HEK293 (cell line): ENCODE data around the gene CELF6.

Source experiments
- CTCF ChIA-PET: fragments of 350-600 bp; formaldehyde crosslinking; extraction: SDS; loops from one replicate; lab custom pipeline; 2021; ENCODE audit warnings: antibody characterized with exemption; lab: Yijun Ruan, JAX
- POLR2A ChIA-PET: fragments of 300-600 bp; formaldehyde crosslinking; extraction: SDS; loops from one replicate; lab custom pipeline; 2020; ENCODE audit warnings: antibody characterized with exemption, inconsistent platforms; lab: Yijun Ruan, JAX
- H3K27ac ChIP-seq: fragments of 200-500 bp; sonication (Bioruptor generic); 2 replicates; pipeline ENCODE4 v1.5.1; 2014; ENCODE audit warnings: low read depth, low read length, control low read depth, inconsistent platforms; ENCODE audit errors: extremely low read depth
- H3K36me3 ChIP-seq, 2 experiments: fragments of 200-500 bp in 1 of 2; sonication (Bioruptor generic) in 1 of 2; 1 replicate in 1 of 2; 2 replicates in 1 of 2; pipeline ENCODE4 v1.5.1; 2014 to 2017; ENCODE audit warnings: inconsistent platforms in 2 of 2, low read length in 2 of 2; ENCODE audit not compliant: control insufficient read depth in 2 of 2, insufficient read depth in 1 of 2
- H3K4me1 ChIP-seq: fragments of 200-500 bp; sonication (Bioruptor generic); 2 replicates; pipeline ENCODE4 v1.5.1; 2014; ENCODE audit warnings: mild to moderate bottlenecking, low read length, inconsistent platforms; ENCODE audit not compliant: control insufficient read depth, insufficient read depth
- H3K4me3 ChIP-seq: 2 replicates; pipeline ENCODE4 v1.5.1; 2011; ENCODE audit warnings: low read depth, mild to moderate bottlenecking, control low read depth, low read length, moderate library complexity
- H3K9me3 ChIP-seq: fragments of 200-500 bp; sonication (Bioruptor generic); 2 replicates; pipeline ENCODE4 v1.5.1; 2014; ENCODE audit warnings: low read depth, low read length, inconsistent platforms; ENCODE audit not compliant: control insufficient read depth, insufficient read depth
- CTCF ChIP-seq: fragments of 450-650 bp; formaldehyde crosslinking; IDR thresholded peaks from 2 replicates; pipeline ENCODE4 v1.5.1; 2016; ENCODE audit warnings: missing biosample characterization, missing genetic modification characterization
- KLF10 ChIP-seq: fragments of 450-650 bp; IDR thresholded peaks from 2 replicates; pipeline ENCODE4 v1.5.1; 2018; ENCODE audit warnings: missing biosample characterization, mild to moderate bottlenecking, missing genetic modification characterization
- KLF7 ChIP-seq: fragments of 450-650 bp; formaldehyde crosslinking; IDR thresholded peaks from 2 replicates; pipeline ENCODE4 v1.5.1; 2016; ENCODE audit warnings: missing biosample characterization, missing genetic modification characterization, borderline replicate concordance
- KLF8 ChIP-seq: fragments of 450-650 bp; formaldehyde crosslinking; IDR thresholded peaks from 2 replicates; pipeline ENCODE4 v1.5.1; 2016; ENCODE audit warnings: missing biosample characterization, missing genetic modification characterization
- MEIS1 ChIP-seq: sonication (generic); formaldehyde crosslinking; IDR thresholded peaks from 2 replicates; pipeline ENCODE4 v1.8.1; 2022; ENCODE audit warnings: missing genetic modification reagents, mild to moderate bottlenecking, borderline replicate concordance
- SCRT1 ChIP-seq: fragments of 450-650 bp; formaldehyde crosslinking; IDR thresholded peaks from 2 replicates; pipeline ENCODE4 v1.5.1; 2016; ENCODE audit warnings: missing biosample characterization, missing genetic modification characterization, borderline replicate concordance
- SP2 ChIP-seq: fragments of 450-650 bp; formaldehyde crosslinking; IDR thresholded peaks from 2 replicates; pipeline ENCODE4 v1.5.1; 2016; ENCODE audit warnings: missing biosample characterization, missing genetic modification characterization
- ZBTB17 ChIP-seq: fragments of 450-650 bp; formaldehyde crosslinking; IDR thresholded peaks from 2 replicates; pipeline ENCODE4 v1.5.1; 2016; ENCODE audit warnings: missing biosample characterization, missing genetic modification characterization
- ZFHX2 ChIP-seq: fragments of 450-650 bp; formaldehyde crosslinking; conservative IDR thresholded peaks from 2 replicates; pipeline ENCODE4 v1.5.1; 2016; ENCODE audit warnings: missing biosample characterization, missing genetic modification characterization
- ZNF280D ChIP-seq: fragments of 450-650 bp; formaldehyde crosslinking; IDR thresholded peaks from 2 replicates; pipeline ENCODE4 v1.5.1; 2016; ENCODE audit warnings: missing biosample characterization, missing genetic modification characterization
- ZNF302 ChIP-seq: fragments of 450-650 bp; formaldehyde crosslinking; IDR thresholded peaks from 2 replicates; pipeline ENCODE4 v1.5.1; 2016; ENCODE audit warnings: missing biosample characterization, missing genetic modification characterization, low read depth
- ZNF311 ChIP-seq: fragments of 450-650 bp; formaldehyde crosslinking; IDR thresholded peaks from 2 replicates; pipeline ENCODE4 v1.5.1; 2017; ENCODE audit warnings: missing biosample characterization, missing genetic modification characterization, borderline replicate concordance
- ZNF350 ChIP-seq: fragments of 450-650 bp; formaldehyde crosslinking; IDR thresholded peaks from 2 replicates; pipeline ENCODE4 v1.5.0; 2017; ENCODE audit warnings: missing biosample characterization, mild to moderate bottlenecking, missing genetic modification characterization
- ZNF677 ChIP-seq: fragments of 450-650 bp; IDR thresholded peaks from 2 replicates; pipeline ENCODE4 v1.5.0; 2018; ENCODE audit warnings: missing biosample characterization, mild to moderate bottlenecking, missing genetic modification characterization, moderate library complexity
- ZNF777 ChIP-seq: fragments of 450-650 bp; formaldehyde crosslinking; IDR thresholded peaks from 2 replicates; pipeline ENCODE4 v1.5.1; 2017; ENCODE audit warnings: missing biosample characterization, missing genetic modification characterization, borderline replicate concordance
- ZNF837 ChIP-seq: fragments of 450-650 bp; formaldehyde crosslinking; IDR thresholded peaks from 2 replicates; pipeline ENCODE4 v1.5.1; 2016; ENCODE audit warnings: missing biosample characterization, missing genetic modification characterization

The CELF6 gene

GRCh38 chr15:72306211-72306785, 13.7 kb downstream of the CELF6 start:
- TF ChIP-seq ZNF302 (tag by site-specific recombination) (no peak), ZFHX2 (tag by site-specific recombination) (peak; percentile 35; the same call in 1 of the 2 replicates), KLF10 (tag by site-specific recombination) (no peak), ZBTB17 (tag by site-specific recombination) (peak; percentile 64)
- H3K4me1 ChIP-seq: no peaks in the 10 kb centered on the region
- no peak overlapping the region for H3K27ac ChIP-seq
- H3K4me3 ChIP-seq: no peak overlapping the region
- CTCF ChIA-PET: no interaction called here
- H3K36me3 ChIP-seq: no peaks in the 10 kb centered on the region
- H3K9me3 ChIP-seq: no peaks in the 10 kb centered on the region
- POLR2A ChIA-PET: no interaction called here

GRCh38 chr15:72304596-72304995, 15.4 kb downstream of the CELF6 start:
- no peak for TF ChIP-seq ZNF350 (tag by site-specific recombination)
- no peak overlapping the region for H3K27ac ChIP-seq
- POLR2A ChIA-PET: no interaction called here
- H3K4me1 ChIP-seq: no peaks in the 10 kb centered on the region
- H3K36me3 ChIP-seq: no peaks in the 10 kb centered on the region
- CTCF ChIA-PET: interaction anchor here (0.8 to 3.0 kb wide), 4 partner anchors 8 to 295 kb away, joined by 3 to 22 read pairs (median 3); no protein-coding TSS in a partner anchor
- H3K9me3 ChIP-seq: no peaks in the 10 kb centered on the region
- no peak overlapping the region for H3K4me3 ChIP-seq

GRCh38 chr15:72302955-72303354, 17.0 kb downstream of the CELF6 start:
- Histone ChIP-seq H3K4me1 (no peaks in the 10 kb centered on the region), H3K9me3 (no peaks in the 10 kb centered on the region), H3K27ac (no peak overlapping the region), H3K36me3 (no peaks in the 10 kb centered on the region), H3K4me3 (no peak overlapping the region)
- CTCF ChIA-PET: interaction anchor here (0.7 to 3.0 kb wide), 2 partner anchors 10 to 15 kb away, joined by 4 to 22 read pairs; no protein-coding TSS in a partner anchor
- POLR2A ChIA-PET: no interaction called here
- TF ChIP-seq KLF7 (tag by site-specific recombination): no peak
- no peak for TF ChIP-seq ZNF311 (tag by site-specific recombination)
- TF ChIP-seq SCRT1: no peak
- no peak for TF ChIP-seq ZNF777 (tag by site-specific recombination)

- TF ChIP-seq CTCF (no peak), ZNF677 (tag by site-specific recombination) (no peak), KLF8 (tag by site-specific recombination) (no peak), ZFHX2 (tag by site-specific recombination) (no peak), MEIS1 (CRISPR knock-in tag) (no peak), ZNF837 (no peak), SP2 (tag by site-specific recombination) (no peak), ZNF280D (tag by site-specific recombination) (no peak)
- no peak overlapping the region for H3K4me3 ChIP-seq
- CTCF ChIA-PET: interaction anchor here (0.5 to 1.8 kb wide), 3 partner anchors 16 to 63 kb away, joined by 3 to 5 read pairs (median 4); no protein-coding TSS in a partner anchor
- no peaks in the 10 kb centered on the region for H3K36me3 ChIP-seq
- POLR2A ChIA-PET: no interaction called here
- no peaks in the 10 kb centered on the region for H3K9me3 ChIP-seq
- no peaks in the 10 kb centered on the region for H3K4me1 ChIP-seq
- H3K27ac ChIP-seq: no peak overlapping the region
These were observed 30.2 kb downstream of the CELF6 start for GRCh38 chr15:72289597-72290325.
